ENCODE data around the gene RBFOX1. TPM values are rescaled to one million over a fixed set of nuclear protein-coding genes. Genes with fewer than 3 reads are reported as not detected.

Gene RBFOX1
- polyA plus RNA-seq, 1 donor from 2014 or later, result 56.8 TPM

- H2AFZ ChIP-seq (ENCODE audit: low read depth, low read length), result no peak overlapping the region
- H3K9me2 ChIP-seq (ENCODE audit: insufficient read depth, low read length), result no peaks in the 10 kb centered on the region
- no peaks in the 10 kb centered on the region for H3K9me3 ChIP-seq (ENCODE audit: low read length)
- no peaks in the 10 kb centered on the region for H3K79me2 ChIP-seq (replicated peaks; ENCODE audit: insufficient read depth, low read length)
- H4K20me1 ChIP-seq (ENCODE audit: insufficient read depth), result no peaks in the 10 kb centered on the region
- no peak overlapping the region for H3K4me2 ChIP-seq (ENCODE audit: low read length)
- H3K36me3 ChIP-seq (ENCODE audit: insufficient read depth, low read length), result no peaks in the 10 kb centered on the region
- peak overlapping the region; percentile 17 for H3K9ac ChIP-seq (ENCODE audit: low read length)
- peak overlapping the region; percentile 33 for H3K27ac ChIP-seq (ENCODE audit: low read length)
- H3K27me3 ChIP-seq (ENCODE audit: insufficient read depth, low read depth, low read length), result no peaks in the 10 kb centered on the region
- no peak overlapping the region for H3K4me3 ChIP-seq (ENCODE audit: low read length)
- TF ChIP-seq SMC3 (conservative IDR thresholded peaks at IDR 0.05; ENCODE audit: poor library complexity) (no peak), TAF1 (IDR thresholded peaks at IDR 0.05; ENCODE audit: low read depth) (no peak), POLR2AphosphoS5 (IDR thresholded peaks at IDR 0.05) (no peak)
- TF ChIP-seq, protein P1, sequence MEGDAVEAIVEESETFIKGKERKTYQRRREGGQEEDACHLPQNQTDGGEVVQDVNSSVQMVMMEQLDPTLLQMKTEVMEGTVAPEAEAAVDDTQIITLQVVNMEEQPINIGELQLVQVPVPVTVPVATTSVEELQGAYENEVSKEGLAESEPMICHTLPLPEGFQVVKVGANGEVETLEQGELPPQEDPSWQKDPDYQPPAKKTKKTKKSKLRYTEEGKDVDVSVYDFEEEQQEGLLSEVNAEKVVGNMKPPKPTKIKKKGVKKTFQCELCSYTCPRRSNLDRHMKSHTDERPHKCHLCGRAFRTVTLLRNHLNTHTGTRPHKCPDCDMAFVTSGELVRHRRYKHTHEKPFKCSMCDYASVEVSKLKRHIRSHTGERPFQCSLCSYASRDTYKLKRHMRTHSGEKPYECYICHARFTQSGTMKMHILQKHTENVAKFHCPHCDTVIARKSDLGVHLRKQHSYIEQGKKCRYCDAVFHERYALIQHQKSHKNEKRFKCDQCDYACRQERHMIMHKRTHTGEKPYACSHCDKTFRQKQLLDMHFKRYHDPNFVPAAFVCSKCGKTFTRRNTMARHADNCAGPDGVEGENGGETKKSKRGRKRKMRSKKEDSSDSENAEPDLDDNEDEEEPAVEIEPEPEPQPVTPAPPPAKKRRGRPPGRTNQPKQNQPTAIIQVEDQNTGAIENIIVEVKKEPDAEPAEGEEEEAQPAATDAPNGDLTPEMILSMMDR (IDR thresholded peaks at IDR 0.05; ENCODE audit: poor library complexity, severe bottlenecking), result no peak
- no peaks in the 10 kb centered on the region for H3F3A ChIP-seq (ENCODE audit: insufficient read depth, low read length, poor library complexity, severe bottlenecking)
Measured at GRCh38 chr16:7408700-7409365, 76.2 kb downstream of the RBFOX1 start.

- peak overlapping the region; percentile 28 for H3K9ac ChIP-seq (ENCODE audit: low read length)
Measured at GRCh38 chr16:7419441-7419840, 86.8 kb downstream of the RBFOX1 start.

More at GRCh38 chr16:7419441-7419840, 86.8 kb downstream of the RBFOX1 start:
- Histone ChIP-seq H4K20me1 (ENCODE audit: insufficient read depth) (no peaks in the 10 kb centered on the region), H3K27ac (ENCODE audit: low read length) (peak overlapping the region; percentile 78), H3F3A (ENCODE audit: insufficient read depth, low read length, poor library complexity, severe bottlenecking) (no peaks in the 10 kb centered on the region), H3K36me3 (ENCODE audit: insufficient read depth, low read length) (no peaks in the 10 kb centered on the region), H2AFZ (ENCODE audit: low read depth, low read length) (no peak overlapping the region), H3K9me2 (ENCODE audit: insufficient read depth, low read length) (no peaks in the 10 kb centered on the region), H3K4me3 (ENCODE audit: low read length) (peak overlapping the region; percentile 12), H3K27me3 (ENCODE audit: insufficient read depth, low read depth, low read length) (no peaks in the 10 kb centered on the region), H3K79me2 (replicated peaks; ENCODE audit: insufficient read depth, low read length) (no peaks in the 10 kb centered on the region), H3K9me3 (ENCODE audit: low read length) (no peaks in the 10 kb centered on the region), H3K4me2 (ENCODE audit: low read length) (no peak overlapping the region)
- TF ChIP-seq, protein P1 (IDR thresholded peaks at IDR 0.05; ENCODE audit: poor library complexity, severe bottlenecking), result no peak
- no peak for TF ChIP-seq POLR2AphosphoS5 (IDR thresholded peaks at IDR 0.05)
- TF ChIP-seq REST (IDR thresholded peaks at IDR 0.05; ENCODE audit: borderline replicate concordance), result no peak
- TF ChIP-seq TAF1 (IDR thresholded peaks at IDR 0.05; ENCODE audit: low read depth), result no peak
- no peak for TF ChIP-seq RAD21 (conservative IDR thresholded peaks at IDR 0.05)
- no peak for TF ChIP-seq SMC3 (conservative IDR thresholded peaks at IDR 0.05; ENCODE audit: poor library complexity)
- no peak for TF ChIP-seq MXI1 (conservative IDR thresholded peaks at IDR 0.05; ENCODE audit: poor library complexity, severe bottlenecking)
- no peak for TF ChIP-seq EZH2 (IDR thresholded peaks at IDR 0.05; ENCODE audit: borderline replicate concordance, insufficient read depth, low read length, poor library complexity, severe bottlenecking)
- no peak for TF ChIP-seq EP300 (conservative IDR thresholded peaks at IDR 0.05; ENCODE audit: poor library complexity, severe bottlenecking)
